ENCODE data around the gene GPR32.
A peak's percentile ranks its signal among the peaks of the same experiment; 100 is the strongest.

Gene GPR32

DNA sequence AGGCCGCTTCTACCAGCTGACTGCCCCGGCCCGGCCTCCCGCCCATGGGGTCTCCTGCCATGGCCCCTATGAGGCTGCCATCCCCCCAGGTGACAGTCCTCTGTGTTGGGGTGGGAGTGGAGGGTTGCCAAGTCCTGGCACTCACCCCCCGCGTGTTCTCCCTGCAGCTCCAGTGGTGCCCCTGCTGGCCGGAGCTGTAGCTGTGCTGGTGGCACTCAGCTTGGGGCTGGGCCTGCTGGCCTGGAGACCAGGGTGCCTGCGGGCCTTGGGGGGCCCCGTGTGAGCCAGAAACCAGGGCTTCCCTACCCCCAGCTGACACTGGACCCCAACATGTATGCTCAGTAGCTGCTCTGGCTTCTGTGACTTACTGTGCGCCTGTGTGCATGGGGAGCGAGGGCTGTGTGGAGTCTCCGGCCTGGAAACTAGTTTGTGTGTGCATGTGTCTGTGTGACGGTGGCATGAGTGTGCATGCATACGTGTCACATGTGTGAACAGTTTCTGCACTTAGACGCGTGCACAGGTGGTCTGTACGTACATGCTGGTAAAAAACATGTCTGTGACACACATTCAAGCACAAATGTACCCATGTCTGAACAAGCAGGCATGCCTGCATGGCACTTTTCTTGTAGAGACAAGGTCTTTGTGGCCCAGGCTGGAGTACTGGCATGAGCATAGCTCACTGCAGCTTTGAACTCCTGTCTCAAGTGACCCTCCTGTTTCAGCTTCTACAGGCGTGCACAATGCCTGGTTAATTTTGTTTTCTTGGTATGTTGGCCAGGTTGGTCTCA lies 24.8 kb downstream of the GPR32 start:
- POLR2A ChIA-PET, result interaction anchor here (1.0 kb wide), 1 partner anchor 9 kb away, joined by 3 read pairs; no protein-coding TSS in a partner anchor
- CTCF ChIA-PET, result interaction anchor here (1.4 to 1.8 kb wide), 2 partner anchors 16 to 71 kb away, joined by 5 read pairs; no protein-coding TSS in a partner anchor
- no peak overlapping the region for H3K27ac ChIP-seq (ENCODE audit: insufficient read depth in 1 of 2, low read depth in 1 of 2, low read length in 2 of 2, poor library complexity in 1 of 2, severe bottlenecking in 2 of 2)
- H3K27me3 ChIP-seq (replicated peaks in 2 of 5; ENCODE audit: control insufficient read depth in 4 of 5, insufficient read depth in 5 of 5, low read length in 4 of 5), result no peaks in the 10 kb centered on the region
- peaks cover 0 to 10% (median 2%) of the 10 kb centered on the region in 4 experiments for H3K4me1 ChIP-seq (ENCODE audit: control extremely low read depth in 1 of 4, control insufficient read depth in 4 of 4, insufficient read depth in 4 of 4, low read length in 3 of 4)
- WGBS (ENCODE audit: insufficient coverage), result 89% methylated on average over 12 of the region's 18 CpGs
- no peak overlapping the region for H3K4me3 ChIP-seq (ENCODE audit: control insufficient read depth in 1 of 7, extremely low read depth in 1 of 7, insufficient read depth in 4 of 7, low read depth in 2 of 7, low read length in 6 of 7)
- H3K9me3 ChIP-seq (ENCODE audit: control extremely low read depth in 1 of 5, control insufficient read depth in 4 of 5, insufficient read depth in 2 of 5, low read depth in 1 of 5, low read length in 4 of 5), result no peaks in the 10 kb centered on the region
- DNase-seq, result peak in 1 of 3 donors; percentile 31
- peaks cover 4 to 44% (median 33%) of the 10 kb centered on the region in 4 experiments for H3K36me3 ChIP-seq (ENCODE audit: control insufficient read depth in 4 of 4, insufficient read depth in 4 of 4, low read length in 3 of 4)

DNA sequence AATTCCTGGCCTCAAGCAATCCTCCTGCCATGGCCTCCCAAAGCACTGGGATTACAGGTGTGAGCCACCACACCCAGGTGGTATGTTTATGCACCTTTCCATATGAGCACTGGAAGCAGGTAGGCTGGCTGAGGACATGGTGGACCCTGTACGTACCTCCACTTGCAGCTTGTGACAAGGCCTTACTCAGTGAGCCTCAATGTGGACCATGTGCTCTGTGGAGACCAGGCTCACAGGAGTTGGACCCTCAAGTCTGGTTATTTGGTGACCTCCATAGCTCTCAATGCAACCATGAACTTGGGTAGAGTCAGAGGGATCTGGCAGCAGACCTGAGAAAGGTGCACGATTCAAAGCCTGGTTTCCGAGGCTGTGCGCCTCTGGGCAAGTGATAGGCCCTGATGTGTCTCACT lies 25.4 kb downstream of the GPR32 start:
- WGBS (ENCODE audit: insufficient coverage), result 100% methylated on average over 4 of the region's 4 CpGs
- DNase-seq, result no peak
- Histone ChIP-seq H3K4me1 (ENCODE audit: control extremely low read depth in 1 of 4, control insufficient read depth in 4 of 4, insufficient read depth in 4 of 4, low read length in 3 of 4) (peaks cover 0 to 10% (median 2%) of the 10 kb centered on the region in 4 experiments), H3K4me3 (ENCODE audit: control insufficient read depth in 1 of 7, extremely low read depth in 1 of 7, insufficient read depth in 4 of 7, low read depth in 2 of 7, low read length in 6 of 7) (no peak overlapping the region), H3K9me3 (ENCODE audit: control extremely low read depth in 1 of 5, control insufficient read depth in 4 of 5, insufficient read depth in 2 of 5, low read depth in 1 of 5, low read length in 4 of 5) (no peaks in the 10 kb centered on the region), H3K36me3 (ENCODE audit: control insufficient read depth in 4 of 4, insufficient read depth in 4 of 4, low read length in 3 of 4) (peaks cover 6 to 48% (median 34%) of the 10 kb centered on the region in 4 experiments), H3K27me3 (replicated peaks in 2 of 5; ENCODE audit: control insufficient read depth in 4 of 5, insufficient read depth in 5 of 5, low read length in 4 of 5) (no peaks in the 10 kb centered on the region), H3K27ac (ENCODE audit: insufficient read depth in 1 of 2, low read depth in 1 of 2, low read length in 2 of 2, poor library complexity in 1 of 2, severe bottlenecking in 2 of 2) (no peak overlapping the region)
- POLR2A ChIA-PET, result interaction anchor here (1.0 kb wide), 1 partner anchor 8 kb away, joined by 3 read pairs; no protein-coding TSS in a partner anchor
- CTCF ChIA-PET, result interaction anchor here (1.4 to 1.8 kb wide), 3 partner anchors 16 to 75 kb away, joined by 3 to 5 read pairs (median 5); no protein-coding TSS in a partner anchor

DNA sequence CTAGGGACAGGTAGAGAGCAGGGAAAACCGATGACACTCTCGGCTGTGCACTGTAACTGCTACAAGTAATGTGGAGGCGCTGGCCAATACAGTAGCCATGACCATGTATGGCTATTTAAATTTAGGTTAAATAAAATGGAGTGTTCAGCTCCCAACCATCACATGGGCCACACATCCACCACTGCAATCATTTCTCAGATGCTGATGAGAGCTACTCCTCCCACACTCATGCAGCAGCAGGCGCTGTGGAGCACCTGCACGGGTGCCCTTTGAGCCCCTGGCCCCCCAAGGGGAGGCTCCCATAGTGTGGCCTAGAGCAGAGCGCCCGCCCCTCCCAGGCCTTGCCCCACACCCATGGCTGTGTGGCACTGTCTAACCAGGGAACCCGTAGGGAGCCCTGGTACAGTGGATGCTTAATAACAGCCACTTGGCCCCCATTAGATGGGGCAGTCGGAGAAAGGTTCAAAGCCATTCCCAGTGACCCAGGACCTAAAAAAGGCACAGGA lies 25.9 kb downstream of the GPR32 start:
- peaks cover 9 to 53% (median 36%) of the 10 kb centered on the region in 4 experiments for H3K36me3 ChIP-seq (ENCODE audit: control insufficient read depth in 4 of 4, insufficient read depth in 4 of 4, low read length in 3 of 4)
- H3K4me3 ChIP-seq (ENCODE audit: control insufficient read depth in 1 of 7, extremely low read depth in 1 of 7, insufficient read depth in 4 of 7, low read depth in 2 of 7, low read length in 6 of 7), result no peak overlapping the region
- peaks cover 0 to 10% (median 2%) of the 10 kb centered on the region in 4 experiments for H3K4me1 ChIP-seq (ENCODE audit: control extremely low read depth in 1 of 4, control insufficient read depth in 4 of 4, insufficient read depth in 4 of 4, low read length in 3 of 4)
- H3K9me3 ChIP-seq (ENCODE audit: control extremely low read depth in 1 of 5, control insufficient read depth in 4 of 5, insufficient read depth in 2 of 5, low read depth in 1 of 5, low read length in 4 of 5), result no peaks in the 10 kb centered on the region
- no peaks in the 10 kb centered on the region for H3K27me3 ChIP-seq (replicated peaks in 2 of 5; ENCODE audit: control insufficient read depth in 4 of 5, insufficient read depth in 5 of 5, low read length in 4 of 5)
- ChIA-PET CTCF (interaction anchor here (1.5 kb wide), 1 partner anchor 76 kb away, joined by 3 read pairs; no protein-coding TSS in a partner anchor), POLR2A (no interaction called here)
- no peak for DNase-seq
- no peak overlapping the region for H3K27ac ChIP-seq (ENCODE audit: insufficient read depth in 1 of 2, low read depth in 1 of 2, low read length in 2 of 2, poor library complexity in 1 of 2, severe bottlenecking in 2 of 2)
- 82% methylated on average over 6 of the region's 9 CpGs for WGBS (ENCODE audit: insufficient coverage)

DNA sequence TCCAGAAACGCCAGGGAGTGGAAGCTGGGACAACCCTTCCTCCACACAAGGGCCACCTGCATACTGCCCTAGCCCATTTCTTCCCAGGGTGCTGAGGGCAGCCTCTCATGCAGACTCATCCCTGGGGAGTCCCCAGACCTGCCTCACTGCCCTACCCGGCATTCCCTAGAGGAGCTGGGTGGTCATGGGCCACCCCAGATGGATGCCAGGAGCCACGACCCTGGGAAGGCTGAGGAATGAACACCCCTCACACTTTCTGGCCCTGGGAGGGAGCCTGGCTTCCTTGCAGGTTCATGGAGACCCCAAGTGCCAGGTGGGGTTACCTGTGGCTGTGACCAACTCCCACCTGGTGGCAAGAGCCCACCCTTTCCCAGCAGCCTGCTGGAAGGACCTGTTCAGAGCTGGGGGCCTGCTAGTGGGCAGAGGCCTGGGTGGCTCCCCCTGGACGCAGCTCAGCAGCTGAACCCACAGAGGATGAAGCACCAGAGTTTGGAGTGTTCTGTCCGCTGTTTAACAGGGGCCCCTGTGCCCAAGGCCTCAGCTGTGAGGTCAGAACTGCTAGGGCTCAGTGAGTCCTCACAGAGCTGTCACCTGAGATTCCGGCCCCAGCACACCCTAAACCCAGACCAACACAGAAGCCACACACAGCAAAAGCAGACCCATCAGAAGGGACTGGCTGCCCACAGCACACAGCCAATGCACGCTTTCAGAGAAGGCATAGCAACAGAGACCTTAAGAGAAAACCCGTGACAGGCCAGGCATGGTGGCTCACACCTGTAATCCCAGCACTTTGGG lies 26.6 kb downstream of the GPR32 start:
- CTCF ChIA-PET, result interaction anchor here (1.5 kb wide), 1 partner anchor 77 kb away, joined by 3 read pairs; no protein-coding TSS in a partner anchor
- Histone ChIP-seq H3K27ac (ENCODE audit: insufficient read depth in 1 of 2, low read depth in 1 of 2, low read length in 2 of 2, poor library complexity in 1 of 2, severe bottlenecking in 2 of 2) (no peak overlapping the region), H3K9me3 (ENCODE audit: control extremely low read depth in 1 of 5, control insufficient read depth in 4 of 5, insufficient read depth in 2 of 5, low read depth in 1 of 5, low read length in 4 of 5) (no peaks in the 10 kb centered on the region), H3K36me3 (ENCODE audit: control insufficient read depth in 4 of 4, insufficient read depth in 4 of 4, low read length in 3 of 4) (peaks cover 9 to 55% (median 38%) of the 10 kb centered on the region in 4 experiments), H3K27me3 (replicated peaks in 2 of 5; ENCODE audit: control insufficient read depth in 4 of 5, insufficient read depth in 5 of 5, low read length in 4 of 5) (no peaks in the 10 kb centered on the region), H3K4me3 (ENCODE audit: control insufficient read depth in 1 of 7, extremely low read depth in 1 of 7, insufficient read depth in 4 of 7, low read depth in 2 of 7, low read length in 6 of 7) (no peak overlapping the region), H3K4me1 (ENCODE audit: control extremely low read depth in 1 of 4, control insufficient read depth in 4 of 4, insufficient read depth in 4 of 4, low read length in 3 of 4) (peaks cover 0 to 10% (median 2%) of the 10 kb centered on the region in 4 experiments)
- WGBS (ENCODE audit: insufficient coverage), result 98% methylated on average over 8 of the region's 8 CpGs
- POLR2A ChIA-PET, result no interaction called here
- no peak for DNase-seq

GRCh38 chr19:50797429-50797780 lies 27.1 kb downstream of the GPR32 start:
- H3K27me3 ChIP-seq (replicated peaks in 2 of 5; ENCODE audit: control insufficient read depth in 4 of 5, insufficient read depth in 5 of 5, low read length in 4 of 5), result no peaks in the 10 kb centered on the region
- ChIA-PET CTCF (interaction anchor here (0.8 kb wide), 1 partner anchor 10 kb away, joined by 3 read pairs; no protein-coding TSS in a partner anchor), POLR2A (no interaction called here)
- H3K36me3 ChIP-seq (ENCODE audit: control insufficient read depth in 4 of 4, insufficient read depth in 4 of 4, low read length in 3 of 4), result peaks cover 9 to 60% (median 42%) of the 10 kb centered on the region in 4 experiments
- H3K4me3 ChIP-seq (ENCODE audit: control insufficient read depth in 1 of 7, extremely low read depth in 1 of 7, insufficient read depth in 4 of 7, low read depth in 2 of 7, low read length in 6 of 7), result no peak overlapping the region
- WGBS (ENCODE audit: insufficient coverage), result 97% methylated on average over 3 of the region's 7 CpGs
- H3K9me3 ChIP-seq (ENCODE audit: control extremely low read depth in 1 of 5, control insufficient read depth in 4 of 5, insufficient read depth in 2 of 5, low read depth in 1 of 5, low read length in 4 of 5), result no peaks in the 10 kb centered on the region
- H3K4me1 ChIP-seq (ENCODE audit: control extremely low read depth in 1 of 4, control insufficient read depth in 4 of 4, insufficient read depth in 4 of 4, low read length in 3 of 4), result peaks cover 0 to 10% (median 4%) of the 10 kb centered on the region in 4 experiments
- DNase-seq, result no peak
- H3K27ac ChIP-seq (ENCODE audit: insufficient read depth in 1 of 2, low read depth in 1 of 2, low read length in 2 of 2, poor library complexity in 1 of 2, severe bottlenecking in 2 of 2), result no peak overlapping the region

DNA sequence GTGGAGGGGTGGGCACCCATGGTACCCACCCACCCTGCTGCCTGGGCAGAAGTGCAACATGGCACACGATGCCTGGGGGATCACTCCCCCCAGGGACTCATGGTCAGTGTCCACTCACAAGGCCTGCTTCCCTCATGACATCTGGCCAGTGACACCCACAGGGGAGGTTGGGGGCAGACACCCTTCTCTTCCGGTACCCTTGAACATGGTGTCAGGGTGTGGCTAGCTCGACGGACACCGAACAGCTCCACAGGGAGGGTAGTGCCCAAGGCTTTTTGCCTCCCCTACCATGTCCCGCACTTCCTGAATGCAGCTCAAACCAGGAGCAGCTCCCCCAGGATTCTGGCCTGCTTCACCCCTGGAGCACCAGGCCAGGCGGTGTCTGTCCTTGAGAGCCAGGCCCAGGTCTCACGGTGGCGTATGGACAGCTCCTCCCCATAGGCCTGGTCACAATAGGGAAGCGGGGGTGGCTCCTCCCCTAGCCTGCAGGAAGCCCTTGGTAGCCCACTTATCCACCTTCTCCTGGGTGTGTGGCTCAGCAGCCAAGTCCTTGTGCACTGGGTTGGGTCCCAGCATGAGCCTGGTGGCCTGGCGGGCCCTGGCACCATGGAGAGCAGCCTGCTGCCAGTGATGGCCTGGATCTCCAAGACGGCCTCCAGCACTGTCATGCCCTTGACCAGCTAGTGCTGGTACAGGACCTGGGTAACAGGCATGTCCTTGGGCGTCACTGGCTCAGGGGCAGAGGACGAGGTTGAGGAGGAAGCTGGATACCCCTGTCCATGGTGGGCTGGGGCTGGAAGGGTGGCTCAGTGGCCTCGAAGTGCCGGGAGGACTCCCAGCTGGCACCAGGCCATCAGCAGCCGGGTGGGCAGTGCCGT lies 27.8 kb downstream of the GPR32 start:
- 87% methylated on average over 16 of the region's 18 CpGs for whole genome bisulfite sequencing (ENCODE audit: insufficient coverage)
- peaks cover 4 to 16% (median 10%) of the 10 kb centered on the region in 4 experiments for H3K4me1 ChIP-seq (ENCODE audit: control extremely low read depth in 1 of 4, control insufficient read depth in 4 of 4, insufficient read depth in 4 of 4, low read length in 3 of 4)
- ChIA-PET POLR2A (no interaction called here), CTCF (interaction anchor here (0.6 to 0.8 kb wide), 2 partner anchors 9 to 10 kb away, joined by 3 read pairs; no protein-coding TSS in a partner anchor)
- no peaks in the 10 kb centered on the region for H3K27me3 ChIP-seq (replicated peaks in 2 of 5; ENCODE audit: control insufficient read depth in 4 of 5, insufficient read depth in 5 of 5, low read length in 4 of 5)
- no peak overlapping the region for H3K27ac ChIP-seq (ENCODE audit: insufficient read depth in 1 of 2, low read depth in 1 of 2, low read length in 2 of 2, poor library complexity in 1 of 2, severe bottlenecking in 2 of 2)
- no peaks in the 10 kb centered on the region for H3K9me3 ChIP-seq (ENCODE audit: control extremely low read depth in 1 of 5, control insufficient read depth in 4 of 5, insufficient read depth in 2 of 5, low read depth in 1 of 5, low read length in 4 of 5)
- DNase-seq, result no peak
- H3K36me3 ChIP-seq (ENCODE audit: control insufficient read depth in 4 of 4, insufficient read depth in 4 of 4, low read length in 3 of 4), result peaks cover 9 to 60% (median 42%) of the 10 kb centered on the region in 4 experiments
- no peak overlapping the region for H3K4me3 ChIP-seq (ENCODE audit: control insufficient read depth in 1 of 7, extremely low read depth in 1 of 7, insufficient read depth in 4 of 7, low read depth in 2 of 7, low read length in 6 of 7)
